SK-N-SH (cell line): ENCODE results near the gene ADAP1.

Source experiments
- CTCF ChIP-seq: fragments of 200-600 bp; sonication (generic); IDR thresholded peaks from 2 replicates; pipeline ENCODE4 v1.6.1; 2017; ENCODE audit warnings: antibody characterized with exemption, mild to moderate bottlenecking, moderate library complexity
- EP300 ChIP-seq, 2 experiments: IDR thresholded peaks; 2 replicates each; pipeline versions ENCODE4 v1.4.0 to v1.6.1; 2012; ENCODE audit warnings: borderline replicate concordance in 1 of 2, low read depth in 1 of 2, low read length in 1 of 2
- EZH2phosphoT487 ChIP-seq: fragments of 200-600 bp; sonication (generic); IDR thresholded peaks from 2 replicates; pipeline ENCODE4 v1.6.1; 2017; ENCODE audit warnings: low read depth, mixed run types, mild to moderate bottlenecking, antibody characterized with exemption, moderate library complexity, borderline replicate concordance
- MXI1 ChIP-seq: IDR thresholded peaks from 2 replicates; pipeline ENCODE4 v1.6.1; 2012; ENCODE audit warnings: mild to moderate bottlenecking, low read depth, low read length, improper control_type of control experiment
- POLR2AphosphoS5 ChIP-seq: IDR thresholded peaks from 2 replicates; pipeline ENCODE4 v1.6.1; 2012; ENCODE audit warnings: low read depth, low read length
- RFX5 ChIP-seq: IDR thresholded peaks from 2 replicates; pipeline ENCODE4 v1.6.1; 2012; ENCODE audit warnings: mild to moderate bottlenecking, improper control_type of control experiment, low read length
- TF ChIP-seq, protein P1 (sequence below): fragments of 150-350 bp; IDR thresholded peaks from 2 replicates; pipeline ENCODE4 v1.6.1; 2017; ENCODE audit warnings: antibody characterized with exemption, low read length, low read depth, borderline replicate concordance
- TF ChIP-seq, protein P2 (sequence below): IDR thresholded peaks from 2 replicates; pipeline ENCODE4 v1.4.0; 2012; ENCODE audit warnings: low read depth

DNA sequence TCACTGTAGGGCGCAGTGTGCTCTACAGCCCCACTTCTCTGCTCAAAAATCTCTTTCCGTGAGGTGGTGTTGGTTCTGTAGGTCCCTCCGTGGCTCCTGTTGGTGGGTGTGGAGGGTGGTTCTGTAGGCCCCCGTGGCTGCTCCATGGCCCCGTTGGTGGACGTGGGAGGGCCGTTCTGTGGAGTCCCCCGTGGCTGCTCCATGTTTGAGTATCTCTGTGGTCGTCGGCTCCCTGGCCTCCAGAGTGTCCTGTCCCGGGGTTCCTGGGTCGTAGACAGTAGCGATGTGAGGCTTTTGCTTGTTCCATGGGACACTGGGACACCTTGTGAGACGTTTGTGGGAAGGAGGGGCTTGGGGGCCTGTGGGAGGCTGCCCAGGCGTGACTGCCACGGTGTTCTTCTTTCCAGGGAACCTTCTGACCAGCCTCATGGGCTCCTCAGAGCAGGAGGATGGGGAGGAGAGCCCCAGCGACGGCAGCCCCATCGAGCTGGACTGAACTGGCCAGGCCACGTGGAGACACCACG, 59.5 kb downstream of the ADAP1 start:
- no peak for TF ChIP-seq CTCF
- no peak for TF ChIP-seq EZH2phosphoT487
- no peak for TF ChIP-seq POLR2AphosphoS5
- TF ChIP-seq EP300 (IDR thresholded peaks at IDR 0.05; ENCODE audit: borderline replicate concordance in 1 of 2, low read depth in 1 of 2, low read length in 1 of 2), result no peak
- TF ChIP-seq MXI1, result no peak
- TF ChIP-seq, protein P1, sequence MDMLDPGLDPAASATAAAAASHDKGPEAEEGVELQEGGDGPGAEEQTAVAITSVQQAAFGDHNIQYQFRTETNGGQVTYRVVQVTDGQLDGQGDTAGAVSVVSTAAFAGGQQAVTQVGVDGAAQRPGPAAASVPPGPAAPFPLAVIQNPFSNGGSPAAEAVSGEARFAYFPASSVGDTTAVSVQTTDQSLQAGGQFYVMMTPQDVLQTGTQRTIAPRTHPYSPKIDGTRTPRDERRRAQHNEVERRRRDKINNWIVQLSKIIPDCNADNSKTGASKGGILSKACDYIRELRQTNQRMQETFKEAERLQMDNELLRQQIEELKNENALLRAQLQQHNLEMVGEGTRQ, result no peak
- no peak for TF ChIP-seq RFX5
- TF ChIP-seq, protein P2, sequence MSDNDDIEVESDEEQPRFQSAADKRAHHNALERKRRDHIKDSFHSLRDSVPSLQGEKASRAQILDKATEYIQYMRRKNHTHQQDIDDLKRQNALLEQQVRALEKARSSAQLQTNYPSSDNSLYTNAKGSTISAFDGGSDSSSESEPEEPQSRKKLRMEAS, result no peak
